Astrocyte (in vitro differentiated cells and primary cell): Measurements from ENCODE around the gene EPHB2.

Experiments used
- CTCF ChIP-seq: IDR thresholded peaks from 2 replicates; pipeline ENCODE4 v1.5.1; 2011; ENCODE audit warnings: low read depth, mild to moderate bottlenecking, inconsistent platforms, low read length, moderate library complexity; ENCODE audit not compliant: insufficient read depth
- EZH2 ChIP-seq: IDR thresholded peaks from 2 replicates; pipeline ENCODE4 v1.6.1; 2012; ENCODE audit warnings: mild to moderate bottlenecking, low read length, inconsistent platforms; ENCODE audit not compliant: insufficient read depth

GRCh38 chr1:22892789-22893188 is 182.2 kb downstream of the EPHB2 start:
- TF ChIP-seq CTCF (no peak), EZH2 (no peak)
